ENCODE results near the gene DHX8. TPM values are rescaled to one million over a fixed set of nuclear protein-coding genes. Genes with fewer than 3 reads are reported as not detected.

DHX8 gene
- polyA plus RNA-seq, 1 of the 3 experiments (the other 2 are of a cell fraction) = 31.3 TPM

GRCh38 chr17:43483674-43484551, at the start of gene DHX8 (continued):
- TF ChIP-seq CTCF (IDR thresholded peaks at IDR 0.05) (peak; percentile 100), RFX5 (IDR thresholded peaks at IDR 0.05; ENCODE audit: low read length) (0 out of 2 replicates have a peak, but pooled peaks have one; percentile 15), RAD21 (IDR thresholded peaks at IDR 0.05; ENCODE audit: low read length) (peak; percentile 100), RXRA (IDR thresholded peaks at IDR 0.05; ENCODE audit: borderline replicate concordance, low read depth) (no peak; the same call in 1 of the 2 replicates), TAF1 (IDR thresholded peaks at IDR 0.05; ENCODE audit: borderline replicate concordance, low read depth, low read length) (peak; percentile 80; the same call in 1 of the 2 replicates), POLR2AphosphoS5 (IDR thresholded peaks at IDR 0.05; ENCODE audit: low read depth, low read length) (peak; percentile 91), TEAD4 (IDR thresholded peaks at IDR 0.05; ENCODE audit: borderline replicate concordance, insufficient read depth) (no peak), USF2 (IDR thresholded peaks at IDR 0.05; ENCODE audit: borderline replicate concordance, low read depth, low read length) (no peak), FOXM1 (IDR thresholded peaks at IDR 0.05; ENCODE audit: low read depth) (peak; percentile 93), IRF3 (IDR thresholded peaks at IDR 0.05; ENCODE audit: low read depth, low read length) (no peak)

GRCh38 chr17:43434902-43435319, 48.9 kb upstream of the DHX8 start:
- Histone ChIP-seq H3K9me2 (no peaks in the 10 kb centered on the region), H3K9me3 (no peaks in the 10 kb centered on the region), H3K79me2 (ENCODE audit: insufficient read depth) (no peaks in the 10 kb centered on the region), H3K27me3 (ENCODE audit: insufficient read depth) (no peaks in the 10 kb centered on the region), H3K36me3 (replicated peaks in 1 of 2; ENCODE audit: control insufficient read depth in 1 of 2, insufficient read depth in 2 of 2, low read length in 1 of 2) (no peaks in the 10 kb centered on the region), H3K4me2 (no peak overlapping the region), H3F3A (replicated peaks; ENCODE audit: insufficient read depth) (peaks cover 5% of the 10 kb centered on the region), H2AFZ (ENCODE audit: low read depth) (no peak overlapping the region), H4K20me1 (ENCODE audit: insufficient read depth) (no peaks in the 10 kb centered on the region), H3K9ac (no peak overlapping the region), H3K4me3 (ENCODE audit: low read depth in 2 of 2, low read length in 1 of 2) (no peak overlapping the region), H3K4me1 (ENCODE audit: control insufficient read depth in 1 of 2, insufficient read depth in 2 of 2, low read depth in 1 of 2, low read length in 1 of 2) (0 out of 4 replicates have a peak, but pooled peaks cover 0 to 7% of the 10 kb centered on the region in 2 experiments), H3K27ac (ENCODE audit: low read depth in 2 of 2, low read length in 1 of 2) (no peak overlapping the region)
- POLR2A ChIA-PET = no interaction called here
- DNase-seq = no peak
- 70% methylated on average over 4 of the region's 4 CpGs for WGBS (ENCODE audit: low lambda C conversion rate)
- CTCF ChIA-PET = interaction anchor here (2.3 kb wide), 1 partner anchor 41 kb away, joined by 7 read pairs; no protein-coding TSS in a partner anchor
- no peak for TF ChIP-seq PBX3 (IDR thresholded peaks at IDR 0.05)
- TF ChIP-seq YY1 (IDR thresholded peaks at IDR 0.05; ENCODE audit: low read depth) = no peak
- TF ChIP-seq SMC3 (IDR thresholded peaks at IDR 0.05; ENCODE audit: low read depth, low read length) = no peak
- TF ChIP-seq NFIC (IDR thresholded peaks at IDR 0.05; ENCODE audit: borderline replicate concordance) = no peak
- no peak for TF ChIP-seq USF1 (IDR thresholded peaks at IDR 0.05; ENCODE audit: borderline replicate concordance, low read depth)
- TF ChIP-seq EP300 (IDR thresholded peaks at IDR 0.05; ENCODE audit: borderline replicate concordance in 1 of 2, low read depth in 1 of 2, low read length in 1 of 2) = no peak
- TF ChIP-seq IRF3 (IDR thresholded peaks at IDR 0.05; ENCODE audit: low read depth, low read length) = no peak
- TF ChIP-seq ELF1 (IDR thresholded peaks at IDR 0.05) = no peak
- TF ChIP-seq USF2 (IDR thresholded peaks at IDR 0.05; ENCODE audit: borderline replicate concordance, low read depth, low read length) = no peak
- TF ChIP-seq RCOR1 (IDR thresholded peaks at IDR 0.05; ENCODE audit: low read length) = no peak
- no peak for TF ChIP-seq CHD2 (IDR thresholded peaks at IDR 0.05; ENCODE audit: low read length, partially characterized antibody)
- TF ChIP-seq GATA2 (CRISPR knock-in tag; IDR thresholded peaks at IDR 0.05) = no peak
- no peak for TF ChIP-seq JUND (IDR thresholded peaks at IDR 0.05)
- no peak for TF ChIP-seq FOSL2 (IDR thresholded peaks at IDR 0.05; ENCODE audit: borderline replicate concordance, low read depth)

Data from SK-N-SH (cell line).